HG03442 (cell line): ENCODE measurements around the gene G6PC2.
A peak's percentile ranks its signal among the peaks of the same experiment; 100 is the strongest.

Experiments
- ATAC-seq: cut with Tn5 transposase; IDR thresholded peaks from one replicate; pipeline ENCODE4 v1.9.1; 2021; ENCODE audit warnings: mild to moderate bottlenecking, moderate library complexity; ENCODE audit not compliant: unreplicated experiment

The G6PC2 gene

DNA sequence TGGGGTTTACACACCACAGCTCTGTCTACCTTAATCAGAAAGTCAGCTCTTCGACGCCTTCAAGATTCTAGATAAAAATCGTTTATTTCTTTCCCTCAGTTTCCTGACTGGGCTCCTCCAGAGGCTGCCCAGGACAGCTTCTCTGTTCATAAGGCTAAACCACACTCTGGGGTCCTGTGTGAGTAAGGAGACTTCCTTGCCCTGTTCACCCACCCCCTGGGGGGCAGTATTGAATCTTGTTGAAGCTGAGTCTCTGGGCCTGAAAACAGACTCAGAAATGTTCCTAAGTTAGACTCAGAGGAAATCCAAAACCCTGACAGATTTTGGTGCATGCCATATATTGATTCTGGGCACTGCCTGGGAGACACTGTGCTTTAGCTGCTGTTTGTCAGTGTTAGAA lies 43.0 kb downstream of the G6PC2 start:
- no peak for ATAC-seq

DNA sequence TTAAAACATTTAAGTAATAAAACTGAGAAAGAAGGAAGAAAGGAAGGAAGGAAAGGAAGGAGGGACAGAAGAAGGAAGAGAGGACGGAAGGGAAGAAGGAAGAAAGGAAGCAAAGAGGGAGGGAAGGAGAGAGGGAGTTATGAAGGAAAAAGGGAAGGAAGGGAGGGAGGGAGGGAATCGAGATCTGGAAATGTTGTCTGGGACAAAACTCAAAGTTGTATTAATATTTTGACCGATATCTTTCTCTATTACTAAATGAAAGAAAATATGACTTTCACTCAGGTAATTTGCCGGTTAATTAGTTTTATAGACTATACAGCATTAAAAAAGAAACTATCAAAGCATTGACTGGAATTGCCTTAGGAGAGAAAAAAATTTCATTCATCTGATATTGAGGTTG lies 44.4 kb downstream of the G6PC2 start:
- ATAC-seq: no peak

DNA sequence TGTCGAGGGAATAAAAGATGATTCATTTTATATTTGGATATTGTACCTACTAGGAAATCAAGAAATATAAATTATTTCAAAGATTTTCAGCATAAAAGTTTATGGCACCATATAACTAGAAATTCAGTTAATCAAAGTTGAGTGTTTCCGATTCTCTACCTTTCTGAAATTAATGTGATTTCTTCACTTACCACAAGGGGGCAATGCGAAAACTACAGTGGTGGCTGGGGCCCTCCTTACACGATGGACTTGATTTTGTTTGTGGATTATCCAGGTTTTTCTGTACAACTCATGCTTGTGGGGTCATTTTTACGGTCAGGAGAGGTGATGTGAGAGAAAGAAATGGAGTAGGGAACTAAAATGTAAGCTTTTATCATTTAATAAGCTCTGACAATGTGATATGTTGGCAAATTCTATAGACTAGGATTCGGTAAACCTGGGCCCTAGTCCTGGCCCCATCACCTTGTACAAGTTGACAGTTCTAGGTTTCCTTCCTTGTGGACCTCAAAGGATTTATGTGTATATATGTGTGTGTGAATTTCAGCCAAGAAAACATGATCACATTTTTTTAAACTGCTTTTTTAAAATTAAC lies 47.6 kb downstream of the G6PC2 start:
- peak; percentile 55 for ATAC-seq

DNA sequence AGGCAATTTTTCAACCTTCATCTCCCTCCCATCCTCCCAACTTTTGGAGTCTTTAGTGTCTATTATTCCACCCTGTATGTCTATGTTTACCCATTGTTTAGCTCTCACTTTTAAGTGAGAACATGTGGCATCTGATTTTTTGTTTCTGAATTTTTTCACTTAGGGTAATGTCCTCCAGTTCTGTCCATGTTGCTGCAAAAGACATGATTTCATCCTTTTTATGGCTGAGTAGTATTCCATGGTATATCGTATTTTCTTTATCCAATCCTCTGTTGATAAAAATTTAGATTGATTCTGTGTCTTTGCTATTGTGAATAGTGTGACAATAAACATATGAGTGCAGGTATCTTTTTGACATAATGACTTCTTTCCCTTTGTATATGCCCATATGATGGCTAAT lies 48.2 kb downstream of the G6PC2 start:
- no peak for ATAC-seq

DNA sequence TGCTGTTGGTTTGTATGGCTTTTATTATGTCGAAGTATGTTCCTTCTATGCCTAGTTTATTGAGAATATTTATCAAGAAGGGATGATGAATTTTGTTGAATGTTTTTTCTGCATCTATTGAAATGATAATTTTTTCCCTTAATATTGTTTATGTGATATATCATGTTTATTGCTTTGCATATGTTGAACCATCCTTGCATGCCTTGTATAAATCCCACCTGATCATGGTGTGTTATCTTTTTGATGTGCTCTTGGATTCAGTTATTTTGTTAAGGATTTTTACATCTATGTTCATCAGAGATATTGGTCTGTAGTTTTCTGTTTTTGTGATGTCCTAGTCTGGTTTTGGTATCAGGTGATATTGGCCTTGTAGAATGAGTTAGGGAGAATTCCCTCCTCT lies 50.8 kb downstream of the G6PC2 start:
- ATAC-seq: no peak

DNA sequence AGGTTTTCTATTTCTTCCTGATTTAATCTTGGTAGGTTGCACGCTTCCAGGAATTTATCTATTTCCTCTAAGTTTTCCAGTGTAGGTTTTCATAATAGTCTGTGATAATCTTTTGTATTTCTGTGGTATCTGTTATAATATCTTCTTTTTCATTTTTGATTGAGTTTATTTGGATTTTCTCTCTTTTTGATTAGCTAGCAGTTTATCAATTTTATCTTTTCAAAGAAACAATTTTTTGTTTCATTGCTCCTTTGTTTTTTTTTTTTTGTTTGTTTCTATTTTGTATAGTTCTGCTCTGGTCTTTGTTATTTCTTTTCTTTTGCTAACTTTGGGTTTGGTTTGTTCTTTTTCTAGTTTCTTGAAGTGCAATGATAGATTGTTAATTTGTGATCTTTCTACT lies 51.3 kb downstream of the G6PC2 start:
- ATAC-seq: no peak

DNA sequence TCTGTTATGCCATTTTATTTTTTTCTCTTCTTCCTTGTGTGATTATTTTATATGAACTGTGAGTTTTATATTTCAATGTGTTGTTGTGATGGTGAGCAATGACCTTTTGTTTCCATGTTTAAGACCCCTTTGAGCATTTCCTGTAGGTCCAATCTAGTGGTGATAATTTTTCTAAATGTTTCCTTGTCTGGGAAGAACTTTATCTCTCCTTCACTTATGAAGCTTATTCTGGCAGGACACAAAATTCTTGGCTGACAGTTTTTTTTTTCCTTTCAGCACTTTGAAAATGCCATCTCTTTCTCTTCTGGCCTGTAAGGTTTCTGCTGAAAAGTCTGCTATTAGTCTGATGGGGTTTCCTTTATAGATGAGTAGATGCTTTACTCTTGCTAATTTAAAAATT lies 53.2 kb downstream of the G6PC2 start:
- no peak for ATAC-seq

DNA sequence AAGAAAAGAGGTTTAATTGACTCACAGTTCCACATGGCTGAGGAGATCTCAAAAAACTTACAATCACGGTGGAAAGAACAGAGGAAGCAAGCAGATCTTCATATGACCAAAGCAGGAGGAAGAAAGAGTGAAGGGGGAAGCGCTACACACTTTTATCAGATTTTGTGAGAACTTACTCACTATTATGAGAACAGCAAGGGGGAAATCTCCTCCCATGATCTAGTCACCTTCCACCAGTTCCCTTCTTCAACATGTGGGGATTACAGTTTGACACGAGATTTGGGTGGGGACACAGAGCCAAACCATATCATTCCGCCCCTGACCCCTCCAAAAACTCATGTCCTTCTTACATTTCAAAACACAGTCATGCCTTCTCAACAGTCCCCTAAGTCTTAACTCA lies 54.2 kb downstream of the G6PC2 start:
- ATAC-seq: no peak

DNA sequence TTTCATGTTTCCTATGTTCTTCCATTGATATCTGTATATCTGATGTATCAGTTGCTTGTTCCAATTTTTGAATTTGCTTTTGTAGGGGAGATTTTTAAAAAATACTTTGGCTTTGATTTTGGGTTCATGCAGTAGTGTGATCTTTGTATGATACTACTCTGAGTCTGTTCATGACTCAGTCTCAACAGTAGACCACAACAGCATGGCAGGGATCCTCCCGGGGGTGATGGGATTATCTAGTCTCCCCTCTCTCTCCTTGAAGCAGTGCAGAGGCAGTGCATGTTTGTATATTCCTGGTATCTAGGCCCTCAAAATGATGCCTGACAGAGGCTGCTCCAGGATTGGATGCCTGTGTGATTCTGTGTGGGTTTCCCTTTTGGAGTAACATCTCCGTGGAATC lies 55.3 kb downstream of the G6PC2 start:
- ATAC-seq: no peak
